UCSD-AML1 (cell line): ENCODE data around the gene FGF18.

ENCODE experiments used
- DNase-seq: peaks from one replicate; lab custom pipeline; 2025; ENCODE audit not compliant: unreplicated experiment; lab: John Stamatoyannopoulos, UW

Gene FGF18

DNA sequence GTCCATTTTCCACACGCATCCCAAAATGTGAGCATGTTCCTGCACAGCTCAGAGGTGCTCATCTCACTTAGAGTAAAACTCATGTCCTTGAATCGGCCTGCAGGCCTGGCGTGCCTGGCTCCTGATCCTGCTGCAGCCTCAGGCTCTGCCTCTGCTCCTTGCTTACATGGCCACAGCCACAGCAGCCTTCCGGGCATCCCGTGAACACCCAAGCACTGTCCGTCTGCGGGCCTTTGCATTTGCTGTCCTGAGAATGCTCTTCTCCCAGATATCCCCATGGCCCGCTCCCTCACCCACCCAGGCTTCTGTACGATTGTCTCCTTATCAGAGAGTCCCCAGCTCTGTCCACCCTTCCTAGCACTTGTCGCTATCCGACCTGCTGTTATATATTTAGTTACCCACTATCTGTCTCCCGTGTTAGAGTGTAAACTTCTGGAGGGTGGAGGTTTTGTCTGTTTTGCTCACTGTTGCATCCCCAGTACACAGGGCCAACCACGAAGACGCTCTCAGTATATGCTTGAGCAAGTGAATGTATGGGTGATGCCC lies 21.9 kb downstream of the FGF18 start:
- no peak for DNase-seq

DNA sequence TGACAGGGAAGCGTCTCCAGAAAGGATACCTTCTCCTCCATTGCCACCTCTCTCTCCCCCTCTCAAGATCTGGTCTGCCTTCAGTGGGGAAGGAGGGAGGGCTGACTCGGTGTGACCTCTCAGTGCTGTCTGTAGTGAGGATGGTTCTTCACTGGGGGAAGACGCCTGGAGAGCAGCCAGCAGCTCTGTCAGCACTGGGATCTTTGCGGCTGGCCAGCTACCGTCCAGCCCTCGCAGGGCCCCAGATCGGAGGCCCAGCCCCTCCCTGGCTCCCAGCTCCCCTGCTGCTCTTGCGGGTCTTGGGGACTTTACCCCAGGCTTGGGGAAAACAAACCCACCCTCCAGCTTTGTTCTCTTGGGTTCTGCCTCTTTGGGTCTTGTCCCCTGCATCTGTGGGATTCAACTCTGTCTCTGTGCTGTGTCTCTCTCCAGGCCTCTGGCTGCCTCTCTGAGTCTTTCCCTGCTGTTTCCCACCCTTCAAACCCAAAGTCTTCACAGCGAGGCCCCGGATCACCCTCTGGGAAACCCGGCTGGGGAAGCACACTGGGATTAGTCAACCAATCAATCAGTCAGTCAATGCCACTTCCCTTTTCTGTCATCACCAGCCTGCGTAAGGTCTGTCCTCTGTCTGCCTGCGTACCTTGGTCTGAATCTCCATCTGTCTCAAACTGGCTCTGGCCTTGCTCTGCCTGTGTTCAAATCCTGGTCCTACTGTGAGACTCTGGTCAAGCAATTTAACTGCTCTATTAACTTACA lies 23.0 kb downstream of the FGF18 start:
- no peak for DNase-seq

DNA sequence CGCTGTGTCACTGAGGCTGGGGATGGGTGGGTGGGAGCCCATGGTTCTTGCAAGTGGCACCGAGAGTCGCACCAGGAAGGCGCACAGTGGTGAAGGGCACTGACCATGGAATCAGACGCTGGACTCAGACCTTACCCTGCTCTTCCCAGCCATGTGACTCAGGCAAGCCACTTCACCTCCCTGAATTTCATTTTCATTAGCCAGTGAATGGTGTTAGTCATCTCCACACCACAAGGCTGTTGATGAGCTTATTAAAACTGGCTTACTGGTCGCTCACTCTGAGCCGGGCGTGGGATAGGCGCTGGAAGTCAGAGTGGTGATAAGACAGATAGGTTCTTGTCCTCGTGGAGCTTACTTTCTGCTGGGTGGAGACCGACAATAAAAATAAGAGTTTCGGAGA lies 25.1 kb downstream of the FGF18 start:
- DNase-seq = no peak

DNA sequence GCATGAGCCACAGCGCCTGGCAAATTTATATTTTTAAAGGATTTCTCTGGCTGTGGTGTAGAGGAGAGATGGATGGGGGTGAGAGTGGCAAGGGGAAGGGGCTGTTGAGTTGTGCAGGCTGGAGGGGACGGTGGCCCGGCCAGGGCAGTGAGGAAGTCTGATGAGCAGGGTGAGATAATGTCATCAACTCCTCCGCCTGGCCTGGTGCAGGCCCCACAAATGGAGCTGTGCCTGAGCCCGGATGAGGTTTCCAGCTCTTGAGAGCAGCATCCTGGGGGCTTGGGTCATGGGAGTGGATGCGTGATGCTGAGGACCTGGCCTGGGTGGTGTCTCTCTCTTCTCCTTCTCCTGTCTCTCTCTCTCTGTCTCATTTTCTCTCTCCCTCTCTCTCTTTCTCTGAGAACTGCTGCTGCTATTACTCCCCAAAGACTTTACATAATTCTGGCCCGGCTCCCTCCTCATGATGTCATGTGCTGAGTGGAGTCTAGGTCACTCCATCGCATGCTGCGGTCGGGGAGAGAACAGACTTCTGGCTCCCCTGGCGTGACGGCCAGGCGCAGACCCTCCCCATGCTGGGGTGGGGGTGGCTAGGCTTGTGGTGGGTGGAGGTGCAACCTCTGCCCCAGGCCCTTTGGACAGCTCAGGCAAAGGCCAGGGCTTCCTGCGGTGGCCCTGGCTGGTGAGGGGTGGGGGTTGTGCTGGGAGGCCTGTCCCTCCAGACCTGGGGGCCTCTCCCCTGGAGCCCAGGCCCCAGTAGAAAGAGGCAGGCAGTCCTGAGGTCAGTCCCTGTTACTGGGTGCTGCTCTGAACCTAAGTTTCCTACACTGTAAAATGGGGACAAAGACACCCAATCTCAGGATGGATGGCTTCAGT lies 26.4 kb downstream of the FGF18 start:
- DNase-seq = no peak

DNA sequence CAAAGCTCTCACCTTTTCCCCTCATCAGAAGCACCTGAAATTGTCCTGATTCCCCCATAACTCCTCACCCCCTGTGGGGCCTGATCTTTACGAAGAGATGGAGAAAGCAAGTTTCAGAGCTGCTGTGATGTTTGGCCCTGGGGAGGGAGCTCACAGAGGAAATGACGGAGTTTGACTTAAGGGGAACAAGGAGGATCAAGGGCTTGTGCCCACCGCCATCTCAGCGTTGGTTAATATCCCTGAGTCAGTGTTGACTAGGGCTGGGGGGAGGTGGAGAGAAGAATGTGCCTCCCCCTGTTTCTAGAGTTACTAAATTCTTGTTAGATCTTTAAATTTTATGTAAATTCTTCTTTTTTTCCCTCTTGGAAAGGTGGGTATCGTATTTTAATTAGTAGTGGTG lies 27.8 kb downstream of the FGF18 start:
- DNase-seq = no peak

DNA sequence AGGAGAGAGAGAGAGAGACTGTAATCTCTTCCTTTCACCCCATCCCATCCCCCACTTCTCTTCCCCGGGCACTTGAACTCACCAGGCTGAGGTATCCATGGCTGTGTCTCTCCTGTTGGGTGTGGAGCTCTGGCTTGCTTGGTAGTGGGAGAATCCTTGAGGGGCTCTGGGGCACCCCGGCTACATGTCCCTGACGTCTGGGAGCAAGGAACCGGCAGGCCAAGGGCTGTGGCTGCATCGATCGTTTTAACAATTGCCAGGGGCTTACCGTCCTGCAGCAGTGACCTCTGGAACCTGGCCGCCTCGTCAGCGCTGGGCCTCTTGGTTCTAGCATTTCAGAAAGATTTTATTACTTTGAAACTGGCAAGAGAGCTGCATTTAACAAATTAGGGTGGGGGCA lies 30.0 kb downstream of the FGF18 start:
- DNase-seq = no peak

DNA sequence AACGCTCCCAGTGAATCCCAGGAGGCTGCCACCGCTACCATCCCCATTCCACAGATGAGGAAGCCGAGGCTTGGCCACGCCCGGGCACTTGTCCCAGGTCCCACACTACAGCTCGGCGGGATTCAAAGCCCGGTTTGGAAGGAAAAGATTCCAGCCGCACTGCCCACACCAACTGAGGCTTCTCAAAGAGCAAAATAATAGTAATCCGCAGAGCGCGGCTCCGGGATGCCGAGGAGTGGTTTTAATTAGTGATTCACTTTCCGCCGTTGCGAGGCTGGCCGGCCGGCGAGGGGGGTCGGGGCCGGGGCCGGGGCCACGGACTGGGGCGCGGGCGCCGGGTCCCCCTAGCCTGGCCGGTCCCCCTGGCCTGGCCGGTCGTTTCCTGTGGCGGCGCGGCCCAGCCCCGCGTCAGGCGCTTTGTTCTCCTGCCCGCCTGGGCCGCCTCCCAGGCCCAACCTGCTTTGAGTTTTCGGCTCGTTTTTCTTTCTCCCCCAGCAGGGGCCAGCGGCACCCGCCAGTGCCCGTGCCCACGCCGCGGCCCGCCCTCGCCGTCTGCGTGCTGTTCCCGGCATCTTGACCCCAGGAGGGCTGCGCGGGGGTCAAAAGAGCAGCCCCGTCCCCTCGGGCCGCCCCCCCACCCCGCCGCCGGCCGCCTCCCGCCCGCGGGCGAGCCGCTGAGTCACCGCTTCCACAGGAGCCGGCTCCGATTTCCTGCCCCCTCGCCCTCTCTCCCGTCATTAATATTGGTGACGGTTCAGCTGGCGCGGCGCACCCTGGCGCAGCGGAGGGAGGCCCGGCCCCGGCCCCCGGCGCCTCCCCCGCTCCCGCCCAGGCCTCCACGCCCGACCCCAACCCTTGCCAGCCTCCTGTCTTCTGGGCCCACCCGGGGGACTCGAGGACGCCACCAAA lies 31.2 kb downstream of the FGF18 start:
- DNase-seq = peak; percentile 27

DNA sequence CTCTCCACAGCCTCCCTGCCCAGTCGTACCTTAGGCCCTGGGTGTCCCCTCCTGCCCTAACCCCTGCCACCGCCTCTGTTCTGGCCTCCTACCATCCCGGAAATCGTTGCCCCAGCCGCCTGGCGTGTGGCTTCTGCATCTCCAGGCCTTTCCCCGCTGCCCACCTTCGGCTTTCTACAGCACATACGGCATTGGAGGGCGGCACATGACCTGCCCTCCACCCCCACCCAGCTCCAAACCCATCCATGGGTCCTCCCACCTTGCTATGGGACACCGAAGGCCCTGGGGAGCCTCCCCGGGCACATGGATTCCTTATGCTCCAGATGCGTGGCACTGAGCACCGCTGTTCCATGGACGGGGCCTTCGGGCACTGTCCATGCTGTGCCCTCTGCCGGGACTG lies 32.0 kb downstream of the FGF18 start:
- no peak for DNase-seq

DNA sequence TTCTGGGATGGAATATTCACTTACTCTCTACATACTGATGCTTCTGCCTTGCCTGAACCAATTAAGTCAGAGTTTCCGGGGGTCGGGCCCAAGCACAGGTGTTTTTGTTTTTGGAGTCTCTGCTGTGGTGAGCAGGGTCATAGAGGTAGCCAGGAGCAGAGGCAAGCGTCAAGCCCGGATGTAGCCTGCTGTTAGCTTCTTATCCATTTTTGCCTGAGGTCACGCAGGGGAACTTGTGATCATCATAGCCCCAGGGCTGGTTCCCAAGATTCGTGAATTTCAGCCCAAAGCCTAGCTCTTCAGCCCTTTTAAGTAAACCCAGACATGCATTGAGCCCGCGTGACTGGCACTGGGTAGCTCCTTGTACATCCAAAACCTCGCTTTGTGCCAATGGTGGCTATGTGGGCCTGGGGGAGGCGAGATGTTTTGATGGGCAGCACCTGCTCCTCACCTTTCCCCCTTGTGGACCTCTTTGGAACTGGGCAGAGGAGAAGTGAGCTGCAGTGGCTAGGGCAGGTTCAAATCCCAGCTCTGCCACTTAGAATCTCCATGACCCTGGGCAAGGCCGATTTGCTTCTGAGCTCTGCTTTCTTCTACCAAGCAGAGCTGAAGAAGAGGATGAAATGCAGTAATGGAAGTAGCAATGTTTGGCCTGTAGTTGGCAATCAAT lies 33.7 kb downstream of the FGF18 start:
- no peak for DNase-seq

DNA sequence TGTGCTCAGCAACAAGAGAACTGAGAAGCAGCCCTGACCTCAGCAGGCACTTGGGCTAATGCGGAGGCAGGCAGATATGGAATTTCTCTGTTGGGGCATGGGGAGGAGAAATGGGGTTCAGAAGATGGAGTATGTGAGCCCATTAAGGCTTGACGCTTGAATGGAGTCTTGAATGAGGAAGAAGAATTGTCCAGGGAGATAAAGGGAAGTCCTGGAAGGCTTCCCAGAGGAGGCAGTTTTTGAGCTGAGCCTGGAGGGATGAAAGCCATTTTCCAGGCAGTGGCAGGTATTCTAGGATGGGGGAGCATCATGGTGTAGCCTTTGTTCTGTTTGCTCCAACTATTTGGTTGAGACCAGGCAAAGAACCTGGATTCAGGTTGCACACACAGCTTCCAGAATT lies 34.5 kb downstream of the FGF18 start:
- DNase-seq = no peak

DNA sequence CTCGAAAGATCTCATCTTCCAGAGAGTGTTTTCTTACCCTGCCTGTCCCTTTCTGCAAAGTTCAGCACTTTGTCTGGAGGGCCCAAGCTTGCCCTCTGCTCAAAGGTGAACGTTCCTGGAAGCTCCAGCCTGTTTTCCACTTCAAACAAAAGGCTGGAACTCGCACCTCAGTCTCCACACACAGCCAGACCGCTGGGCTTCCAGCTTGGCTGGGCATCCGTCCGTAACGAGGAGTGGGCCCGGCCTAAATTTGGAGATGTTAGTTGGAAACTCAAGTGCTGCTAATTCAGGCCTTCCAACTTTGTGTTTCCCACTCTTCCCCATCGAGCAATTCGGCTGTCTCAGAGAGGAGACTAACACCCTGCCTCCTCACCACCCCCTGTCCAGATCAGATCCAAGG lies 35.1 kb downstream of the FGF18 start:
- no peak for DNase-seq

DNA sequence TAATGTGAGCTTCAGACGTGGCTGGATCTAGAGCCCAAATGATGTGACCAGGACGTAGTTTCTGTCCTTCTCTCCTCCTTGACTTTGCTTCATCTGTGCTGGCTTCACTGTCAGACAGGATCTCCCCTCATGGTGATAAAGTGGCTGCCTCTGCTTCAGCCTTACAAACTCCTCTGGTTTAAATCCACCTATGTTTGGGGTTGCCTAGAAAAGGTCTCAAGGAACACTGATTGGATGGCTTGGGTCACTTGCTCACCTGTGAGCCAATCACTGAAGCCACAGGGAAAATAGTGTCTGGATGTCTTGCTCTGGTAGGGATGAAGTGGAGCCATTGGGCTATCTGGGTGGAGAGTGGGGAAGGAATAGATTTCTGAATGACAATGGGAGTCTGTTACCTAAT lies 36.1 kb downstream of the FGF18 start:
- no peak for DNase-seq

DNA sequence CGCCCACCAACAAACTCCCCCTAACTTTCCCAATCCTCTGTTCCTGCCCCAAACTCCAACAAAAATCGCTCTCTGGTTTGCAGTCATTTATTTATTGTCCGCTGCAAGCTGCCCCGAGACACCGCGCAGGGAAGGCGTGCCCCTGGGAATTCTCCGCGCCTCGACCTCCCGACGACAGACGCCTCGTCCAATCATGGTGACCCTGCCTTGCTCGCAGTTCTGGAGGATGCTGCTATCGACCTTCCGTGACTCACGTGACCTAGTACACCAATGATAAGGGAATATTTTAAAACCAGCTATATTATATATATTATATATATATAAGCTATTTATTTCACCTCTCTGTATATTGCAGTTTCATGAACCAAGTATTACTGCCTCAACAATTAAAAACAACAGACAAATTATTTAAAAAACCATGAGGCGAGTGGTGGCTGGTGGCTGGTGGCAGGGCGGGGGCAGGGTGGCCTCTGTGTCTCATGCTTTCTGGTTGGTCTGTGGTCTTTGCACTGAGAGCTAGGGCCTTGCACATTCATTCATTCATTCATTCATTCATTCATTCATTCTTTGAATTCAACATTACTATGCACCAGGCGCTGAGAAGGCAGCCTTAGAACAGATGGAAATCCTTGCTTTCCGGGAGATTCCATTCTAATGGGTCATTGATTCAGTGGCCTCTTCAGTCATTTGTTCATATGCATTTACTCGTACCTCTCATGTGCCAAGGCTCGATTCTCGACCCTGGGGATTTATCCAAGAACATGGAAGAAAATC lies 37.9 kb downstream of the FGF18 start:
- no peak for DNase-seq

DNA sequence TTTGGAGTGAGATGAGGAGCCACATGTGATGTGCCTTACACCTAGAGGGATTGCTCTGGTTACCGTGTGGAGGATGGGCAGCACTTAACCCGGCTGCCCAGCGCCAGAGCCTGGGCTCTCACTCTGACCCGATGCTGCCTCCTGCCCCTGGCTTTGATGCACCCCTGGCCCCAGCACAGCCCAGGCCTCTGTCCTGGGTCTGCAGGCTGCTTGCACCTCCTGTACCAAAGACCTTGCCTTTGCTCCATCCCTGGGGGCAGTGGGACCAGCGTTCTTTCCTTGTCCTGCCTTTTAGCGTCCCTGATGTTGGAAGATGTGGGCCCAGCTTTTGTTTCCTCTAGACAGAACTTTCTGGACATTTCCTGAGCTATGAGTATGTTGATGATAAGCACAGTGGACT lies 40.4 kb downstream of the FGF18 start:
- no peak for DNase-seq

DNA sequence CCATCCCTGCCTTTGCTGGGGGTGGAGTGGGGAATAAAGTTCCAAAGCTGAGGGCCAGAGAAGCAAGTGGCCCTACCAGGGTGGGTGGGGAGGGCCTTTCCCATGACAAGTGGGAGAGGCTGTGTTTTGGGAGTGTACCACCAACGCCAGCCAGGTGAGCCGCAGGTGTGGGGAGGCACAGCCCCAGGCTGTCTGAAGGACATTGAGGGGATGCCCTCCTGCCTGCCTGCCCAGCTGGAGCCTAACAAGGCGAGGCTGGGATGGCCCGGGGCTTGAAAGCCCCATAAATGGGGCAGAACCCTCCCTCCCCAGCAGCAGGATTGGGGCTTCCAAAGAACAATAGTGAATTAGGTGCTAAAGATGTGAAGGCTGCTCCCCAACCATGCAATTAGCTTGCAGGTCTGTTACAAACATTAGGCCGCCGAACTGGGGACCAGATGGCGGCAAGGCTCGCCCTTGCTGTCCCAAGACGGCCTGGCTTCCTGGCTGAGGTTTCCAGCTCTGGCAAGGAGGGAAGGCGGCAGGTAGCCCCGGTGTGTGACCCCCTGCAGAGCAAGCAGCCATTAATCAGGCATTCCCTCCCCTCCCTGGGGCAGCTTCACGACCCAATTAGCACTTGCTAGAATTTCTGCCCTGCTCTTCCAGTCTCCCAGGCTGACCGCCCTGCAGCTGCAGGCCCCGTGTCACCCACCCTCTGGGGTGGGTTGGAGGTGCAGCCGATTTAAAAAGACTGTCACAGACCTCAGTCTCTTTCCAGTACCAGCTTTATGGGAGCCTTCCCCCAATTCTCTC lies 42.9 kb downstream of the FGF18 start:
- DNase-seq = no peak

DNA sequence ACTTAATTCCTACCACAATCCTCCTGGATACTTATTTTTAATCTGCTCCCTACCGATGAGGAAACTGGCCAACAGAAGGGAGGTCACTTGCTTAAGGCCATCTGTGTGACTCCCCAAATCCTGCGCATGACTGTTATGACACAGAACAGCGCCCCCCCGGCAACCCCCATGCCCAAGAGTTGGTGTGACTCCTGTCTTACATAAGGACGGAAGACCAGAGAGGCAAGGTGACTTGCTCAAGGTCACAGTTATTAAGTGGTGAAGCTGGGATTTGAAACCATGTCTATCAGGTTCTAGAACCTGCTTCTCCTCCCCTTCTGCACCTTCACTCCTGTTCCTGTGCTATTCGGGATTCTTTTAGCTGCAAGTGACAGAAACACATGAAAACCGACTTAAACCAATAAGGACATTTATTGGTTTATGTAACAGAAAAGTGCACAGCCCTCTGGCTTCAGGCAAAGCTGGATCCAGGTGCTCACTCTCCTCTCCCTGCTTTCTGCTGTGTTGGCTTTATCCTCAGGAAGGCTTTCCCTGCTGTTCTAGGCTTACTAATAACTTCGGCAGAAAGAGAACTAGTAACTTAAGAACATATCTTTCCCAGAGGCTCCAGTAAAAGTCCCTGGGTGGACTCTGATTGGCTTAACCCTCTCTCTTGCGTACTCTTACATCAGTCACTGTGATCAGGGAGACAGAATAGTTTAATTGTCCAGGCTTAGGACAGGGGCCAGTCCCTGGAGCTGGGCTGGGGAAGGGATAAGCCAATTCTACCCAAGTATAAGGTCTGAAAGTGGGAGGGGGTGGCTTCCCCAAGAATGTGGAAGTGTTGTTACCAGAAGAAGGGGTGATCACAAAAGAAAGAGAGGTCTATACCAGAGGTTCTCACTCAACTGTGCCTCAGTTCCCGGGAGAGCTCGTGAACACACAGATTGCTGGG lies 43.7 kb downstream of the FGF18 start:
- no peak for DNase-seq

DNA sequence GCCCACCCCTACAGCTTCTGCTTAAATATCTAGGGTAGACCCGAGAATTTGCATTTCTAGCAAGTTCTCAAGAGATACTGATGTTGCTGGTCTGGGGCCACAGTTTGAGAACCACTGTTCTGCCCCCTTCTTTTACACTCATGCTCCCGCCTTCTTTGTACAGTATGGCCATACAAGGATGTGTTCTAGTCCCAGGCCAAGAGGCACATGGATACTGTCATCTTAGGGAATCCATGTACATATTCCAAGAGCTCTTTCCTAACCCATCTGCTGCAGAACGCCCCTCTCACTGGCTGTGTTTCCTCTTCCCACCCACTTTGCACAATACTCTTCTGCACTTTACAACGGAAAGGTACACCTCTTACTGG lies 44.4 kb downstream of the FGF18 start:
- no peak for DNase-seq

DNA sequence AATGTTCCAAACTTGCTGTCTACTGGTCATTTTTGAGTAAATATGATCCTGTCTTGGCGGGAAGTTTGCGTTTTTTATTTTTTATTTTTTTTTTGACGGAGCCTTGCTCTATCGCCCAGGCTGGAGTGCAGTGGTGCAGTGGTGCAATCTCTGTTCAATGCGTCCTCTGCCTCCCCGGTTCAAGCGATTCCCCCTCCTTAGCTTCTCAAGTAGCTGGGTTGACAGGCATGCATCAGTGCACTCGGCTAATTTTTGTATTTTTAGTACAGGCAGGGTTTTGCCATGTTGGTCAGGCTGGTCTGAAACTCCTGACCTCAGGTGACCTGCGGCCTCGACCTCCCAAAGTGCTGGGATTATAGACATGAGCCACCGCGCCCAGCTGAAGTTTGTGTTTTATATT lies 45.4 kb downstream of the FGF18 start:
- no peak for DNase-seq
